Left renal pelvis (tissue), 4 donors: ENCODE measurements around the gene SEPTIN3. TPM values are rescaled to one million over a fixed set of nuclear protein-coding genes. Genes with fewer than 3 reads are reported as not detected.
"Not testable (repeated sequence)": the region's sequence is repeated elsewhere in the genome, so short reads cannot be mapped to it uniquely, and the experiment has no call there.

ENCODE experiments used
- DNase-seq, 4 donors: peaks; one replicate each; pipeline ENCODE4 v3.0.0-alpha.2; 2013; ENCODE audit warnings: low read depth in 4 of 4, low spot score in 3 of 4
- polyA plus RNA-seq, 4 donors: library from polyadenylated mRNA; unstranded; fragments of 120-200 nt; gene quantifications; one replicate each; pipeline ENCODE4 v1.2.1, GENCODE V29; 2013; ENCODE audit not compliant: insufficient read length in 4 of 4

The SEPTIN3 gene
- polyA plus RNA-seq, 4 donors = 6.4 to 10.0 (median 7.8) TPM

GRCh38 chr22:41939981-41940831 is 29.0 kb upstream of the SEPTIN3 start:
- DNase-seq = no peak

- DNase-seq = peak in 2 of 4 donors; percentile 52 to 54
These were observed 28.1 kb upstream of the SEPTIN3 start for GRCh38 chr22:41940832-41941765.

GRCh38 chr22:41943661-41944209 is 25.5 kb upstream of the SEPTIN3 start:
- no peak for DNase-seq

GRCh38 chr22:41946629-41947423 is 22.4 kb upstream of the SEPTIN3 start, which contains the start of gene CENPM:
Gene CENPM, minus strand, starts transcription at chr22:41947152. Its CDS starts 76 bp downstream, at chr22:41947076.
- peak; percentile 85 to 90 (median 88) for DNase-seq

GRCh38 chr22:41947424-41948080 is 21.7 kb upstream of the SEPTIN3 start:
- DNase-seq = no peak

- DNase-seq = no peak
These were observed 21.1 kb upstream of the SEPTIN3 start for GRCh38 chr22:41948142-41948541.

GRCh38 chr22:41948928-41949296 is 20.3 kb upstream of the SEPTIN3 start:
- not testable (repeated sequence) for DNase-seq

GRCh38 chr22:41949297-41949965 is 19.8 kb upstream of the SEPTIN3 start:
- DNase-seq = no peak

GRCh38 chr22:41951898-41952474 is 17.3 kb upstream of the SEPTIN3 start, which contains the start of gene SMIM45:
Gene SMIM45, plus strand, starts transcription at chr22:41952150.
- DNase-seq = no peak

GRCh38 chr22:41952713-41953112 is 16.5 kb upstream of the SEPTIN3 start:
- DNase-seq = no peak

GRCh38 chr22:41957941-41958556 is 11.2 kb upstream of the SEPTIN3 start:
- DNase-seq = no peak

GRCh38 chr22:41963453-41964111 is 5.7 kb upstream of the SEPTIN3 start:
- no peak for DNase-seq

- DNase-seq = no peak
These were observed 5.1 kb upstream of the SEPTIN3 start for GRCh38 chr22:41964112-41964491.

- DNase-seq = no peak
These were observed 3.0 kb upstream of the SEPTIN3 start for GRCh38 chr22:41966225-41966606.

GRCh38 chr22:41966607-41967240 is 2.5 kb upstream of the SEPTIN3 start:
- no peak for DNase-seq

GRCh38 chr22:41968601-41969000 is 642 bp upstream of the SEPTIN3 start:
- no peak for DNase-seq

GRCh38 chr22:41970601-41971000 is 1.4 kb downstream of the SEPTIN3 start:
- no peak for DNase-seq
